HG03378 (cell line): Measurements from ENCODE around the gene DNAJC3.
"Not testable (repeated sequence)": the region's sequence is repeated elsewhere in the genome, so short reads cannot be mapped to it uniquely, and the experiment has no call there.

ENCODE experiments used
- ATAC-seq: cut with Tn5 transposase; IDR thresholded peaks from one replicate; pipeline ENCODE4 v1.9.1; 2021; ENCODE audit warnings: mild to moderate bottlenecking, moderate library complexity; ENCODE audit not compliant: unreplicated experiment

The DNAJC3 gene

DNA sequence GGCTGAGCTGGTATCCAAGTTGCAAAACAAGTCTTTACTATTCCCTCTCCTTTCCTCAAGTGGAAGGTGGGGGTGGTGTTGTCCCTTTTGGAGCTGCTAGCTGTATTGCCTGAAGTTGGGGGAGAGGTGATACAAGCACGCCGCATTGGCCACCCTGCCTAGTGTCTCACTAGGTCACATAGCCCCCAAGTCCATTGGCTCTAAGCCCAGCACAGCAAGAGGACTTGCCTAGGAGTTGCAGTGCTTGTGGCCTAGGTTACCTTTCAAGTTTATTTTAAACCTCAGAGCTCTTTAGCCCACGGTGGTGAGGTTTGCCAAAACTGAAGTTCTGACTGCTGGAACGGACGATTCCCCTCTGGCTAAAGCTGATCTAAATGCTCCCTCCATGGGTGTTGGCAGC lies 5.3 kb upstream of the DNAJC3 start:
- ATAC-seq = no peak

- ATAC-seq = no peak
These were observed 706 bp upstream of the DNAJC3 start for GRCh38 chr13:95676105-95676761.

GRCh38 chr13:95677564-95678266 lies 776 bp downstream of the DNAJC3 start:
- ATAC-seq = no peak

- ATAC-seq = no peak
These were observed 2.0 kb downstream of the DNAJC3 start for GRCh38 chr13:95678967-95679366.

- no peak for ATAC-seq
These were observed 2.8 kb downstream of the DNAJC3 start for GRCh38 chr13:95679722-95680121.

- no peak for ATAC-seq
These were observed 7.5 kb downstream of the DNAJC3 start for GRCh38 chr13:95684418-95684817.

DNA sequence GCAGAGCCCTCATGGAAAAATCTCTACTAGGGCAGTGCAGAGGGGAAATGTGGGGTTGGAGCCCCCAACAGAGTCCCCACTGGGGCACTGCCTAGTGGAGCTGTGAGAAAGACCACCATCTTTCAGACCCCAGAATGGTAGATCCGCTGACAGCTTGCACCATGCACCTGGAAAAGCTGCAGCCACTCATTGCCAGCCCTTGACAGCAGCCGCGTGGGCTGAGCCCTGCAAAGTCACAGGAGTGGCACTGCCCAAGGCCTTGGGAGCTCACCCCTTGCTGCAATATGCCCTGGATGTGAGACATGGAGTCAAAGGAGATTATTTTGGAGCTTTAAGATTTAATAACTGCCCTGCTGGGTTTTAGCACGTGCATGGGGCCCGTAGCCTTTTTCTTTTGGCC lies 8.0 kb downstream of the DNAJC3 start:
- ATAC-seq = not testable (repeated sequence)

GRCh38 chr13:95689582-95689926 lies 12.6 kb downstream of the DNAJC3 start:
- ATAC-seq = no peak

DNA sequence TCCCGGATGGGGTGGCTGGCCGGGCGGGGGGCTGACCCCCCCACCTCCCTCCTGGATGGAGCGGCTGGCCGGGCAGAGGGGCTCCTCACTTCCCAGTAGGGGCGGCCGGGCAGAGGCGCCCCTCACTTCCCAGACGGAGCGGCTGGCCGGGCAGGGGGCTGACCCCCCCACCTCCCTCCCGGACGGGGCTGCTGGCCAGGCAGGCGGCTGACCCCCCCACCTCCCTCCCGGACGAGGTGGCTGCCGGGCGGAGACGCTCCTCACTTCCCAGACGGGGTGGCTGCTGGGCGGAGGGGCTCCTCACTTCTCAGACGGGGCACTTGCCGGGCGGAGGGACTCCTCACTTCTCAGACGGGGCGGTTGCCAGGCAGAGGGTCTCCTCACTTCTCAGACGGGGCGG lies 14.0 kb downstream of the DNAJC3 start:
- not testable (repeated sequence) for ATAC-seq

GRCh38 chr13:95697052-95697680 lies 20.2 kb downstream of the DNAJC3 start:
- no peak for ATAC-seq

GRCh38 chr13:95698047-95698749 lies 21.3 kb downstream of the DNAJC3 start:
- ATAC-seq = no peak

DNA sequence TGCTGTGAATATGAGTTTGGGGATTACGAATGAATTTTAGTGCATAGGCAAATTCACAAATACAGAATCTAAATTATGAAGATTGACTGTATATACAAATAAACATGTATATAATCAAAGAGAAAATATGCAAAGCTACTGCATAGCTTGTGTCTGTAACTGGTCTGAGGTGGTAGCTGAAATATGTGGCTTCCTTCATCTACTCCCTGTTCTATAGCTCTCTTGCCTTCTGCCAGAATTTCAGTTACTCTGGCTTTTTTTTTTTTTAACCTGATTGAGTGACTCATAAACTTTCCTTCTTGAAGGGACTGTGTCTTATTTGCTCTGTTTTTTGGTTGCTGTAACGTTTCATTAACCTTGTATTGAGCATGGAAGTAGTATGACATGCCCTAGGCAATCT lies 26.6 kb downstream of the DNAJC3 start:
- ATAC-seq = no peak

- no peak for ATAC-seq
These were observed 27.6 kb downstream of the DNAJC3 start for GRCh38 chr13:95704510-95704909.

- no peak for ATAC-seq
These were observed 29.4 kb downstream of the DNAJC3 start for GRCh38 chr13:95706356-95706755.

DNA sequence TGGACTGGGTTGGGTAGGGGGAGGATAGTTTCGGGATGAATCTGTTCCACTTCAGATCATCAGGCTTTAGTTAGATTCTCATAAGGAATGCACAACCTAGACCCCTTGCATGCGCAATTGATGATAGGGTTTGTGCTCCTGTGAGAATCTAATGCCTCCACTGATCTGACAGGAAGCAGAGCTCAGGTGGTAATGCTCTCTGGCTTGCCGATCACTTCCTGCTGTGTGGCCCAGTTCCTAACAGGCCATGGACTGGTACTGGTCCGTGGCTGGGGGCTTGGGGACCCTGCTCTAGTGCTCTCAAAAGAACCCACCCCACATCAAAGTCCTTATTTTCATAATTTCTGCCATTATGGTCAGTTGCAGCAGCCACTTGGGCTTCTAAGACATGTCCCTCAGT lies 30.1 kb downstream of the DNAJC3 start:
- ATAC-seq = no peak

- no peak for ATAC-seq
These were observed 30.8 kb downstream of the DNAJC3 start for GRCh38 chr13:95707442-95708390.

DNA sequence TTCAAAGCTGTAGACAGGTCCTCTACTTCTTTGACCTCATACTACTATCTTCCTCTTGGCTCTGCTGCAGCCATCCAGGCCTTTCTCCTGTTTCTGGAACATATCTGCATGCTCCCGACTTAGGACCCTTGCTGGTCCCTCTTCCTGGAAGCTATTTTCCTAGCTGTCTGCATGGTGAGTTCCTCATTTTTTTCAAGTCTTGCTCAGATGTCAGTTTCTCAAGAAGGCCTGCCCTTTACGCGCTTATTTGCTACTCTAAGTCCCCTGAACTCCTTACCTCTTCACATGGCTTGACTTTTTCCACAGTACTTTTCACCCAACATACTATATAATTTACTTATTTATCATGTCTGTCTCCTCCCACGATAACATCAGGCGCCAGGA lies 31.4 kb downstream of the DNAJC3 start:
- ATAC-seq = no peak

DNA sequence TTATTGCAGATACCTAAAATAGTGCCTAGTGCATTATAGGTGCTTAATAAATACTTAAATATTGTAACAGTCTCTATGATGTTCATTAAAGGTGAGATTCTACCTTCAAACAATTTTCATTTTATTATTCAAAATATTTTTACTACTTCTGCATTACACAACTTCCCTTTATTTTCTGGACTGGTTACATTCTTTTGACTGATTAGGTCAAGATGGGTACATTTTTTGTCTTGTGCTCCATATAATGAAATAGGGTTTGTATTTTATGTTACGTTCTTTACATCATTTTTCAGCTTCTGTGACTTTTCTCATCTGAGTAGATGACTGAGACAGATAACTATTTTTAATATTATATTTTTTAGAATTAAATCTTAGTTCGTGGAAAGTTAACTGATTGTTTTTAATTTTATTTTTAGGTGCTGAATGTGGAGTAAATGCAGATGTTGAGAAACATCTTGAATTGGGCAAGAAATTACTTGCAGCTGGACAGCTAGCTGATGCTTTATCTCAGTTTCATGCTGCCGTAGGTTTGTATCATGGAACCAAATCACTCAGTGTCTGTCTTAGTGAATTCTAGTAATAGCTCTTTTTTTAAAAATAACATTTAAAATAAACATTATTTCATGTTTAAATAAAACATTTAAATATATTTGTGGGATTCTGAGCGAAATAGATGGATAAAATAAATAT lies 32.0 kb downstream of the DNAJC3 start:
- no peak for ATAC-seq

DNA sequence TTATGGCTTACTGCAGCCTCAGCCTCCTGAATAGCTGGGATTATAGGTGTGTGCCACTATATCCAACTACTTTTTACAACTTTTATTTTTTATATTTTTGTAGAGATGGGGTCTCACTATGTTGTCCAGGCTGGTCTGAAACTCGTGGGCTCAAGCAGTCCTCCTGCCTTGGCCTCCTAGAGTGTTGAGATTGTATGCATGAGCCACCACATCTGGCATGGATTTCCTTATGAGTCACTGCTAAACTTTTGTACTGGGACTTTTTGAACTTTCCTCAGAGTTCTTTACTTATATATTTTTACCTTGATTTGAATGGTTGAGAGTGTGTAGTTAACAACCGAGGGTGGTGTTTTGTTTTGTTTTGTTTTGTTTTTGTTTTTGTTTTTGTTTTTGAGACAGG lies 33.4 kb downstream of the DNAJC3 start:
- ATAC-seq = no peak

DNA sequence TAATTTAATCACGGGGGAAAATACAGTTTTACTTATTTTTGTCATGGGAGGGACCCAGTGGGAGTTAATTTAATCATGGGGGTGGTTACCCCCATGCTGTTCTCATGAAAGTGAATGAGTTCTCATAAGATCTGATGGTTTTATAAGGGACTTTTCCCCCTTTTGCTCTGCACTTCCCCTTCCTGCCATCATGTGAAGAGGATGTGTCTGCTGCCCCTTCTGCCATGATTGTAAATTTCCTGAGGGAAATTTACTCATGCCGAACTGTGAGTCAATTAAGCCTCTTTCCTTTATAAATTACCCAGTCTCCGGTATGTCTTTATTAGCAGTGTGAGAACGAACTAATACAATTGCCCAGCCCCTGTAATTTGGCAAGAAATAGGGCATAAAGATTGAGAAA lies 35.9 kb downstream of the DNAJC3 start:
- ATAC-seq = not testable (repeated sequence)
